HG03342 (cell line): ENCODE data around the gene GTF2F2.
A peak's percentile ranks its signal among the peaks of the same experiment; 100 is the strongest.
"Not testable (repeated sequence)": the region's sequence is repeated elsewhere in the genome, so short reads cannot be mapped to it uniquely, and the experiment has no call there.

Source experiments
- ATAC-seq: cut with Tn5 transposase; IDR thresholded peaks from one replicate; pipeline ENCODE4 v1.9.1; 2021; ENCODE audit warnings: mild to moderate bottlenecking, moderate library complexity; ENCODE audit not compliant: unreplicated experiment

Gene GTF2F2

GRCh38 chr13:45244736-45245135, 124.4 kb downstream of the GTF2F2 start:
- ATAC-seq: not testable (repeated sequence)

DNA sequence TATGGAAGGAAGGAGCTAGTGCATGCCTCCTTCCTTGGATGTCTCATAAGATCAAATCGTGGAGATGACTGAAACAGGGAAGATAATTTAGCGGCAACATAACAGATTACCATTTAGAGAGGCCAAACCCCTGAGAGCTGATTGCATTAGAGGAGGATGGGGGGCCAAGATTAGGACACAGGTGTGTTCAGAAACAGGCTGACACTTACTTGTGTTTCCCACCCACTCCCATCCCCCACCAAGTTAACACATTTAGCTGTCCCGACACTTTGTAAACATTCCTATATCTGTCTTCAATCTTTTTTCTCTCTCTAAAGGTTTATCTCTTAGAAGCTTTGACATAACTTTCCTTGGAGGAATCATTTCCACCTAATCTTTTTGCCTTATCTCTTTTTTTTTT, 129.4 kb downstream of the GTF2F2 start:
- no peak for ATAC-seq

- ATAC-seq: no peak
Measured at GRCh38 chr13:45254396-45254795, 134.1 kb downstream of the GTF2F2 start.

DNA sequence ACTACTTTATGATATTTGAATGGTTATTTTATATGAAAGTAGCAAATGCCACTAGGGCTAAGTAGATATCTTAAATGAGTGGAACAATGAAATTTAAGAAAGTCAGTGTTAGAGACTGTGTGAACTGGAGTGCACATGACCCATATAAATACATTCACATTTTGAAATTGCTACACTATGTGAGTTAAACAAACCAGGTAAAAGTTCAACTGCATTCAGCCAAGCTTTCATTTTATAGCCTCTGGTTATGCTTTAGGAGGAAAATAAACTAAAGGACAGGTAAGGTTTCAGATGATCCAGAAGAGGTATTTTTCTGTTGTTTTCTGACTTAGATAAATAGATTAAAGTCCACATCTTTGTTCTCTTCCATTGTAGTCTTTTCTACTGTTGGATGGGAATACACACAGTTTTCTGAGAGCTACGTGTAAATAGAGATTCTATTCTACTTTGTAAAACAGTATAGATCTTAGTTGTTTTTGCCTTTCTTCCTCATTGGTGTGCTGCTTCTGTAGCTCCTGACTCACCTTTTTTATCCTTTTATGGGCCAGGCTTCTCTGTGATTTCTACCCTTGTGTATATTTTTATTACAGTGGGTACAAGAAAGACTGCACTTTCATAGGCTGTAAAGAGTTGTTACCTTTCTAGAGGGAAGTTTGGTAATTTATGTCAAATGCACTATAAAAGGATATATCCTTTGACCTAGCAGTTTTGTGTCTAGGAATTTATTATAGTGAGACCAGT, 135.1 kb downstream of the GTF2F2 start:
- no peak for ATAC-seq

- no peak for ATAC-seq
Measured at GRCh38 chr13:45256254-45256653, 135.9 kb downstream of the GTF2F2 start.

DNA sequence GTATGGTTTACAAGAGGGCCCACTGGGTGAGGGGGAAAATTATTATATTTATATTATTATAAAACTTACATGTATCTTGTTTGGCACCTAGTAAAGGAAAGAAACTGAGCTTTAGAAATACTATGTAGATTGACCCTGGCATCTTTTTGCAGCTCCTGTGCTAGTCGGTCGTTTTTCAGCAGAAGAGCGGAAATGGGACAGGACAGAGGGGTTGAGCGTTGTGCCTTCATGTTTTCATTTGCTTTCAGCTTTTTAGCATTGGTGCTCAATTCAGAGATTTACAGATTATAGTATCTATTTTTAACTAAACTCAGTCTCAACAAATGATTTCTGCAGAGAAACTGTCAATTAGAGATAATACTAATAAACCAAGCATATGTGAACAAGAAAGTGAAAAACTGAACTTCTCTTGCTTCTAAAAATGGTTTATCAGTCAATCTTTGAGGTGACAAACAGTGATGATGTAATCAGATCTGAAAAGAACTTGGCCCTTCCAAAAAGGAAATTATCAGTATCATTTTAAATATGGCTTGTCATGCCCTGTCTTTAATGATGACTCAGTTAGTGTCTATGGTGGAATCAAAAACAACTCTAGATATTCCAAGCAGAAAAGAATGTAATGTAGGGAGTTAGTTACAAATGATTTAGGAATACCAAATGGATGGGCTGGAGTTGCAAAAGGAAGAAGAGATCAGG, 137.5 kb downstream of the GTF2F2 start:
- no peak for ATAC-seq

GRCh38 chr13:45258334-45258675, 138.0 kb downstream of the GTF2F2 start:
- no peak for ATAC-seq

DNA sequence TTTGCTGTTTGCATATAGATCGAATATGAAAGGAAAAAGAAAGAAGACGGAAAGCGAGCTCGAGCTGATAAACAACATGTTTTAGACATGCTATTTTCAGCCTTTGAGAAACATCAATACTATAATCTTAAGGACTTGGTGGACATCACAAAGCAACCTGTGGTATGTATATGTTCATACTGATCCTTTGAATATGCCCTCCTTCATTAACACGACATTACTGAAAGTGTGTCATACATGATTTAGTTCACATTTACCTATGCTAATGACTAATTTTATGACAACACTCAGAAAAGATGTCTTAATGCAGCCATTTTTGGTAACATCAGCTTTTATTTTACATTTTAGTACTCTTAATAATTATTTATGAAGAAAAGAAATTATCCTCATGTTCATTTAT, 146.9 kb downstream of the GTF2F2 start:
- no peak for ATAC-seq

DNA sequence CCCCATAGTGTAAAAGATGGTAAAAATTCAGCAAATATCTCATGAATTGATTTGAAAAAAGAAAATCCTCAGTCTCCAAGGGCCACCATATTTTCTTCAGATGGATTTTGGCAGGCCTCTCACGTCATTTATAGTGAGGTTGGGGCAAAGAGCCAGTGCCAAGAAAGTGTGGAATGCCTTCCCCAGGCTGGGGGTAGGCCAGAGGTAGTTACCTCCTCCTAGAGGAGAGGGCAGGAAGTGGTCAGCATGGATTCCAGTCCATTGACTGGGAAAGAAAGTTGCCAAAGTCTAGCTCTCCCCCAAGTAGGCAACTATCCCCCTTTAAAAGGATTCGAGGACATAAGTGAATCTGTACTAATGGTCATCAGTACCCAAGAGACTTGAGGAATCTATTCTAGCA, 148.9 kb downstream of the GTF2F2 start:
- no peak for ATAC-seq

GRCh38 chr13:45276913-45277312, 156.6 kb downstream of the GTF2F2 start:
- no peak for ATAC-seq

GRCh38 chr13:45278096-45278645, 157.9 kb downstream of the GTF2F2 start:
- no peak for ATAC-seq

DNA sequence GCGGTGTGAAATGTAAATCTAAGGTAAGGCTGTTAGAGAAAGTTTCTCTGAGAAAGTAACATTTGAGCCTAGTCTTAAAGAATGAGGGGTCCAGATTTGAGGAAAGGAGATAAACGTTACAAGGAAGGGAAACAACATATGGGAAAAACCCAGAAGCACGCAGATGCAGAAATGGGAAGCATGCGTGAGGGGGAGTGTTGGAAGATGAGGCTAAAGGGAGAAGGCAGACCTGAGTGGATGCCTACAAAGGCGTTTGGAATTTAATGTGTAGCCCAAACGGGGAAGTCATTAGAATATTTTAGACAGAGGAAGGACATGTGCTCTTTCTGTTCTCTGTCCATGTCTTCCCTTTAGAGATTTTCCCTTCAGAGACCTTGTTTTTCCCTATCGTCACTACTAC, 159.7 kb downstream of the GTF2F2 start:
- no peak for ATAC-seq

DNA sequence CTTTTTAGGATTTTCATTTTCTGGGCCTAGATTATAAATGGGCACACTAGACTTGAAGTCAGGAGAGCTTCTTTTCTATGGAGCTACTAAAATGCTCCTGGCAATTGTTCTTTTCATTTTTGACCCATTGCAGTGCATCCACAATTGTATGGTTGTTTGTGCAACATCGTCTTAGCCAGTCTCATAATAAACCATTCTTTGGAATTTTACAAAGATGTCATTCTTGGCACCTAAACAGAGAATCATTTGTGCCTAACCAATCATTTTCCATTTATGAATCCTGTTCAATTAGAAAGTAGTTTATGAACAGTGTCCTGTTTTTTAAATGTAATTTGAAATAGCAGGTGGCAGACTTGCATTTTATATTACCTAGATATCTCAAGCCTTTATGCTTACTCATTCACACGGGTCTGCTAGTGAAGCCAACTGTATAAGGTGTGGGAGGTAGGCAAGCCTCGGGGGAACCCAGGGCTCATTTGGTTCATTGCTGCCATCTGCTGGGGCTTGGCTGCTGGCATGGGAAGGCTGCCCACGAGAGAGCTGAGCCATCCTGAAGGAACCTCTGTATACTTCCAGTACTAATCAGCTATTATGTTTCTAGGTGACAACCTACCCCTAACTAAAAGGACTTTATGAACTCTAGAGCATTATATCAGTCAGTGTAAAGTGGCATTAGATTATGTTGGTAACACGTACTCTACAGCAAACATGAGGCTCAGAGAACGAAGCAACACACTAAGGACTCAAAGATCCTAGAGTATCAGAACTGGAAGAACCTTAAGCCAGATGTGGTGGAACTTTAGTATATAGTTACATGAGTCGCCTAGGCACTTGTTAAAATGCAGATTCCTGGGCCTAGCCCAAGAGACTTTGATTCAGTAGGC, 160.7 kb downstream of the GTF2F2 start:
- ATAC-seq: peak; percentile 56

- no peak for ATAC-seq
Measured at GRCh38 chr13:45282994-45283393, 162.7 kb downstream of the GTF2F2 start.

GRCh38 chr13:45289936-45290563, 169.7 kb downstream of the GTF2F2 start:
- no peak for ATAC-seq

GRCh38 chr13:45292176-45292575, 171.9 kb downstream of the GTF2F2 start:
- no peak for ATAC-seq

DNA sequence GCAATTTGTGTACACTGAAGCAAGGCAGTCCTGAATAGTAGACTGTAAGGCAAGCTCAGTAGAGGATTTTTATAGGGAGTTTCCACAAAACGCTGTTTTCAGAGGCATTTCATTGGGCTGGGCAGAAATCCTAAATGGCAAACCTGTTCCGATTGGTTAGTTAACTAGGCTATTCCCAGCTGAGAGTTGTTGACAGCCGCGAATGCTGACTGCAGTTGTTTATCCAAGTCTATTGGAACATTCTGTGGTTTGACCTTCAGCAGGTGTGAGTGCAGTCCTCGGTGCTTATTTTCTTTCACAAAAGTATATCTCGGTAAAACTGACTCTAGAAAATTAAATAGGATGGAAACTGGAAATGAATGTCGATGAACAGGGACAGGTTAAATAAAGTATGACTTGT, 175.2 kb downstream of the GTF2F2 start:
- ATAC-seq: no peak

DNA sequence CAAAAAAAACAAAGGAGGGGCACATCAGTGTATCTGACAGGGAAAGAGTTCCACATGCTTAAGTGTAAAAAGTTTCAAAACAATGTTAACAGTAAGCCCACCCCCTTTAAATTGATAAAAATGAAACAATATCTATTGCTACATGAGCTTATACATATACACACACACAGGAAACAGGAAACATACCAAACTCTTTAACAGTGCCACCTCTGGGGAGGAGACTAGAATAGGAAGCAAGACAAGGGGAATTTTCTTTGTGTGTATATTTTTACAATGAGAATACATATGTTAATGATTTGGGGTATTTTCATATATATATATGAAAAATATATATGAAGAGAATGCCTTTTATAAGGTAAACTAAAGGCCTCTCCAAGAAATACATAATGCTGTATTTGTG, 175.9 kb downstream of the GTF2F2 start:
- ATAC-seq: no peak

DNA sequence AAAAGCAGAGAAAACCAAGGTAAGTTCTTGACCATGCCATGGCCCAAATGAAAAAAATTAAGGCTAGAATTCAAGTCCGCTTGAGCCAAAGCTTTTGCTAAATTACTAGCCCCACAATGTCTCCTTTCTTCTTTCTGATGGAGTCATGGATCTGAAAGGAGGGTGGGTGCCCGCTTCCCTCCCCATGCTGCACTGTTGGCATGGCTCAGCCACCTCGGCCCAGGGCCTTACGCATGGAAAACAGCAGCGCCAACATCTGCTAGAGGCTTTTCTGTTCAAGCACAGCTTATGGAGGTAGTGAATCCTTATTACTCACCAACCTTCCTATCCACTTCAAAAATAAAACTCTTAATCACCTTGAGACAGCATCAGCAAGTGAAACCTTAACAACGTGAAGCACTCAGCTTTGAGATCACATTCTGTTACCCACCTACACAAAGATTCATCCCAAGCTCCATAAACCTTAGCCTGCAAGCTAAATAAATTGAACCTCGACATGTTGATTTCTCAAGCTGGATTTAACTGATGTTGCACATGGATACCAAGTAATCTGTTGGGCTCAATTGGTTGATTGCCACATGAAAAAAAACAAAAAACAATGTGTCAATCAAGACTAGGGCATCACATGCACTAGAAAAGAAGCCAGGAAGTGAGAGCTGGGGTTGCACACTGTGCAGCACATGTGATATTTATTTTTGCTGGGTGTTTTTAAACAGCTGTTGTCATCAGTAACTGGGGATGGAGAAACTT, 177.3 kb downstream of the GTF2F2 start:
- ATAC-seq: no peak

DNA sequence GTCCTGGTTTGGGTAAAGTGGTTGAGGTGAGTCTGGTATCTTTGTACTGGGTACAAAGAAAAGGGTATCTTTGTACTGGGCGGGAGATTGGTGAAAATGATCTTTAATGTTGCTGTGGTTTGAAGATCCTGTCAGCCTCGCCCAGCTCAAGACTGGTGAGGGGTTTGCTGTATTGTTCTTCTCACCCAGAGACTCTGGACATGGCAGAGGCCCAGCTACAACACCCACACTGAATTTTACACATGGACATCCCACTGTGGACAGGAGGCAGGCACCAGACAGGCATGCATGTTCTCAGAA, 177.8 kb downstream of the GTF2F2 start:
- ATAC-seq: no peak
